ENCODE measurements around the gene SSTR3. TPM values are rescaled to one million over a fixed set of nuclear protein-coding genes. Genes with fewer than 3 reads are reported as not detected.

The SSTR3 gene
- total and polyA plus RNA-seq, 4 donors = 0.19 TPM; not detected in 3

DNA sequence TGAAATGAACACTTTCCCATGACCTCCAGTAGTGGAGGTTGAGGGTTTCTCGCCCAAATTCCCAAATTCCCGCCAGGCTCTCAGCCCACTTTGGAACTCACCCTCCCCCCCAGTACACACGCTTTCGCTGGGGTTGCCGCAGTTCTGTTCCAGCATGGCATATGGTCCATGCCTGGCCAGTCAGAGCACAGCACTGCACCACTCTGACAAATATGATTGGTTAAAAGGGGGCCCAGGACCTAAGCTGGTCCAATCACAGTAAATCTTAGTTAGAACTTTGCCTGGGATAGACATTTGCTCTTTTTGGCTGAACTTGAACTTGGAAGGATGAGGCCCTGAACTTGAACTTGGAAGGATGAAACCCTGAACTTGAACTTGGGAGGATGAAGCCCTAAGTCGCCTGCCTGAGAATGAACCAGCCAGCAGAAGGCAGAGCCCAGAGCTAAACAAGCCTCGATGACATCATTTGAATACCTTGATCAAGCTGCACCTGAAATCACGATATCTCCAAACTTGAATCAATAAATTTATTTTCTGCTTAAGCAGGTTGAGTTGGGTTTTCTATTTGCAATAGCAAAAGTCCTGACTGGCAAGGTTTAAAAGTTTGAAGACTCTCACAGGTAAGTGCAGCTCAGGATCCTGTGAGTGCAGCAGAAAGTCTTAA, 12.6 kb upstream of the SSTR3 start:
- no peaks in the 10 kb centered on the region for H3K27me3 ChIP-seq (ENCODE audit: control insufficient read depth in 4 of 4, insufficient read depth in 4 of 4, low read length in 3 of 4)
- H3K9me3 ChIP-seq (ENCODE audit: control insufficient read depth in 4 of 4, low read length in 3 of 4) = no peaks in the 10 kb centered on the region
- H3K9ac ChIP-seq (ENCODE audit: low read depth in 1 of 2, low read length in 2 of 2) = no peak overlapping the region
- H3K4me1 ChIP-seq (ENCODE audit: control insufficient read depth in 4 of 4, insufficient read depth in 4 of 4, low read length in 3 of 4) = peaks cover 0 to 5% (median 0%) of the 10 kb centered on the region in 4 donors
- 59% methylated on average over 8 of the region's 8 CpGs for WGBS
- H3K36me3 ChIP-seq (ENCODE audit: control insufficient read depth in 4 of 4, insufficient read depth in 3 of 4, low read depth in 1 of 4, low read length in 3 of 4) = no peaks in the 10 kb centered on the region
- DNase-seq (ENCODE audit: low spot score) = no peak
- no peak overlapping the region for H3K27ac ChIP-seq (ENCODE audit: low read depth in 1 of 2, low read length in 2 of 2)
- no peak for TF ChIP-seq TAF1 (conservative IDR thresholded peaks at IDR 0.05)
- TF ChIP-seq RAD21 (IDR thresholded peaks at IDR 0.05) = no peak
- no peak for TF ChIP-seq FOXA2 (IDR thresholded peaks at IDR 0.05)
- no peak for TF ChIP-seq GABPA (IDR thresholded peaks at IDR 0.05 in 1 of 2, conservative IDR thresholded peaks at IDR 0.05 in 1 of 2)
- TF ChIP-seq, protein P1, sequence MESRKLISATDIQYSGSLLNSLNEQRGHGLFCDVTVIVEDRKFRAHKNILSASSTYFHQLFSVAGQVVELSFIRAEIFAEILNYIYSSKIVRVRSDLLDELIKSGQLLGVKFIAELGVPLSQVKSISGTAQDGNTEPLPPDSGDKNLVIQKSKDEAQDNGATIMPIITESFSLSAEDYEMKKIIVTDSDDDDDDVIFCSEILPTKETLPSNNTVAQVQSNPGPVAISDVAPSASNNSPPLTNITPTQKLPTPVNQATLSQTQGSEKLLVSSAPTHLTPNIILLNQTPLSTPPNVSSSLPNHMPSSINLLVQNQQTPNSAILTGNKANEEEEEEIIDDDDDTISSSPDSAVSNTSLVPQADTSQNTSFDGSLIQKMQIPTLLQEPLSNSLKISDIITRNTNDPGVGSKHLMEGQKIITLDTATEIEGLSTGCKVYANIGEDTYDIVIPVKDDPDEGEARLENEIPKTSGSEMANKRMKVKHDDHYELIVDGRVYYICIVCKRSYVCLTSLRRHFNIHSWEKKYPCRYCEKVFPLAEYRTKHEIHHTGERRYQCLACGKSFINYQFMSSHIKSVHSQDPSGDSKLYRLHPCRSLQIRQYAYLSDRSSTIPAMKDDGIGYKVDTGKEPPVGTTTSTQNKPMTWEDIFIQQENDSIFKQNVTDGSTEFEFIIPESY (IDR thresholded peaks at IDR 0.05) = no peak
- TF ChIP-seq FOXA1 (IDR thresholded peaks at IDR 0.05) = no peak
- no peak for TF ChIP-seq EGR1 (IDR thresholded peaks at IDR 0.05; ENCODE audit: low read depth in 2 of 2)
- TF ChIP-seq HNF4G (IDR thresholded peaks at IDR 0.05) = no peak
- H3K4me3 ChIP-seq (ENCODE audit: low read depth in 1 of 3, low read length in 3 of 3) = no peak overlapping the region

DNA sequence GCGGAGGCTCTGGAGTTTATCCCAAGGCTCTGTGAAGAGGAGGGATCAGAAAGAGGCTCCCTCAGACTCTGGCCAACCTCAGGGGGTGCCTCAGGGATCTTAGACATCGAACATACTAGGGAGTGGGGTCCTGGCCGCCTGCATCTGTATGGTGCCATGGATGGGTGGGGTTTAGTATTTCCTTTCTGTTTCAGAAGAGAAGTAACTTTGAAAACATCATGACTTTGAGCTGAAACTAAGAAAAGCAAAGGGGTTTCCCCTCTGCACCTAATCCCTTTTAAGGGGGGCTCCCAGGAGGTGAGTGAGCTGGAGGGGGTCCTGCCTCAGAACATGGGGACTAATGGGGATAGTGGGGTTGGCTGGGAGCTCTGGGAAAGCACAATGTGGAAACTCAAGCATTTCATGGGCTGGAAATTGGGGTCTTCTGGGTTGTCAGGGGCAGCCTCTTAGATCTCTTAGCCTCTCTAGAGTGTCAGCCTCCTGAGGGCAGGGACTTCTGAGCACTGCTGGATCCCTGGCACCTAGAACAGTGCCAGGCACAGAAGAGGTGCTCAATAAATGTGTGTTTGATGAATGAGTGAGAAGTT, 11.8 kb upstream of the SSTR3 start:
- H3K27ac ChIP-seq (ENCODE audit: low read depth in 1 of 2, low read length in 2 of 2) = no peak overlapping the region
- no peaks in the 10 kb centered on the region for H3K36me3 ChIP-seq (ENCODE audit: control insufficient read depth in 4 of 4, insufficient read depth in 3 of 4, low read depth in 1 of 4, low read length in 3 of 4)
- no peak overlapping the region for H3K4me3 ChIP-seq (ENCODE audit: low read depth in 1 of 3, low read length in 3 of 3)
- no peak overlapping the region for H3K9ac ChIP-seq (ENCODE audit: low read depth in 1 of 2, low read length in 2 of 2)
- no peaks in the 10 kb centered on the region for H3K4me1 ChIP-seq (ENCODE audit: control insufficient read depth in 4 of 4, insufficient read depth in 4 of 4, low read length in 3 of 4)
- no peak for DNase-seq (ENCODE audit: low spot score)
- WGBS = 79% methylated on average over 3 of the region's 3 CpGs
- H3K9me3 ChIP-seq (ENCODE audit: control insufficient read depth in 4 of 4, low read length in 3 of 4) = no peaks in the 10 kb centered on the region
- TF ChIP-seq JUND (IDR thresholded peaks at IDR 0.05) (no peak), SP1 (IDR thresholded peaks at IDR 0.05) (no peak)
- TF ChIP-seq, protein P2, sequence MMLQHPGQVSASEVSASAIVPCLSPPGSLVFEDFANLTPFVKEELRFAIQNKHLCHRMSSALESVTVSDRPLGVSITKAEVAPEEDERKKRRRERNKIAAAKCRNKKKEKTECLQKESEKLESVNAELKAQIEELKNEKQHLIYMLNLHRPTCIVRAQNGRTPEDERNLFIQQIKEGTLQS (IDR thresholded peaks at IDR 0.05) = no peak
- no peaks in the 10 kb centered on the region for H3K27me3 ChIP-seq (ENCODE audit: control insufficient read depth in 4 of 4, insufficient read depth in 4 of 4, low read length in 3 of 4)

DNA sequence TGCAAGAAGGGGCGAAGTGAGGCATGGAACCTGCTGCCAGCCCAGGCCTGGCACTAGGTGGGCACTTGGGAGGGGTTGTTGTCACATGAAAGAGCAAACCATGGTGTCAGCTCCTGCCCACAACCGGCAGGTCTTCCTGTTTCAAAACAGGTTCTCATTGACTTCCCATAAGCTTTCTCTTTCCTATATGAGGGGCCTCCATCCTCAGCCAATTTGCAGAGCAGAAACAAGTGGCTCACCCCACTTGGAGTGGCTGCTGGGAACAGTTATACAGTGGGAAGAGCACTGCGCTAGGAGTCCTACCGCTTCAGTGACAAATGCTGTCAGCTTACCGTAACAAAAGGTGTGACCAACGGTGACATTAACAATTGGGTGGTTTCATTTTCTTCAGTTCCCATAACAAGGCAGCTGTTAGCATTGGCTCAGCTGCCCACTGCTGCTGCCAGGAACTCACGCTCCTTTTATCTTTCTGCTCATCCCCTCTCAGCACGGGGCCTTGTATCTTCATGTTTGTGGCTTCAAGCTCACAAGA, 10.2 kb upstream of the SSTR3 start:
- 75% methylated on average over 8 of the region's 8 CpGs for WGBS
- peak overlapping the region; percentile 5 to 21 for H3K27ac ChIP-seq (ENCODE audit: low read depth in 1 of 2, low read length in 2 of 2)

More for the DNA sequence above, 10.2 kb upstream of the SSTR3 start:
- no peak for DNase-seq (ENCODE audit: low spot score)
- no peaks in the 10 kb centered on the region for H3K27me3 ChIP-seq (ENCODE audit: control insufficient read depth in 4 of 4, insufficient read depth in 4 of 4, low read length in 3 of 4)
- H3K9me3 ChIP-seq (ENCODE audit: control insufficient read depth in 4 of 4, low read length in 3 of 4) = no peaks in the 10 kb centered on the region
- no peaks in the 10 kb centered on the region for H3K36me3 ChIP-seq (ENCODE audit: control insufficient read depth in 4 of 4, insufficient read depth in 3 of 4, low read depth in 1 of 4, low read length in 3 of 4)
- no peak overlapping the region for H3K4me3 ChIP-seq (ENCODE audit: low read depth in 1 of 3, low read length in 3 of 3)
- H3K9ac ChIP-seq (ENCODE audit: low read depth in 1 of 2, low read length in 2 of 2) = no peak overlapping the region
- H3K4me1 ChIP-seq (ENCODE audit: control insufficient read depth in 4 of 4, insufficient read depth in 4 of 4, low read length in 3 of 4) = no peaks in the 10 kb centered on the region
- no peak for TF ChIP-seq SP1 (IDR thresholded peaks at IDR 0.05)
- TF ChIP-seq, protein P3, sequence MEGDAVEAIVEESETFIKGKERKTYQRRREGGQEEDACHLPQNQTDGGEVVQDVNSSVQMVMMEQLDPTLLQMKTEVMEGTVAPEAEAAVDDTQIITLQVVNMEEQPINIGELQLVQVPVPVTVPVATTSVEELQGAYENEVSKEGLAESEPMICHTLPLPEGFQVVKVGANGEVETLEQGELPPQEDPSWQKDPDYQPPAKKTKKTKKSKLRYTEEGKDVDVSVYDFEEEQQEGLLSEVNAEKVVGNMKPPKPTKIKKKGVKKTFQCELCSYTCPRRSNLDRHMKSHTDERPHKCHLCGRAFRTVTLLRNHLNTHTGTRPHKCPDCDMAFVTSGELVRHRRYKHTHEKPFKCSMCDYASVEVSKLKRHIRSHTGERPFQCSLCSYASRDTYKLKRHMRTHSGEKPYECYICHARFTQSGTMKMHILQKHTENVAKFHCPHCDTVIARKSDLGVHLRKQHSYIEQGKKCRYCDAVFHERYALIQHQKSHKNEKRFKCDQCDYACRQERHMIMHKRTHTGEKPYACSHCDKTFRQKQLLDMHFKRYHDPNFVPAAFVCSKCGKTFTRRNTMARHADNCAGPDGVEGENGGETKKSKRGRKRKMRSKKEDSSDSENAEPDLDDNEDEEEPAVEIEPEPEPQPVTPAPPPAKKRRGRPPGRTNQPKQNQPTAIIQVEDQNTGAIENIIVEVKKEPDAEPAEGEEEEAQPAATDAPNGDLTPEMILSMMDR (IDR thresholded peaks at IDR 0.05; ENCODE audit: low read depth, low read length, missing input control) = no peak
- no peak for TF ChIP-seq EGR1 (IDR thresholded peaks at IDR 0.05; ENCODE audit: low read depth in 2 of 2)
- TF ChIP-seq HNF4A (conservative IDR thresholded peaks at IDR 0.05) = no peak
- TF ChIP-seq JUND (IDR thresholded peaks at IDR 0.05) = no peak
- no peak for TF ChIP-seq RXRA (IDR thresholded peaks at IDR 0.05)
- TF ChIP-seq FOXA1 (IDR thresholded peaks at IDR 0.05) = no peak
- no peak for TF ChIP-seq GABPA (IDR thresholded peaks at IDR 0.05 in 1 of 2, conservative IDR thresholded peaks at IDR 0.05 in 1 of 2)
- TF ChIP-seq, protein P4, sequence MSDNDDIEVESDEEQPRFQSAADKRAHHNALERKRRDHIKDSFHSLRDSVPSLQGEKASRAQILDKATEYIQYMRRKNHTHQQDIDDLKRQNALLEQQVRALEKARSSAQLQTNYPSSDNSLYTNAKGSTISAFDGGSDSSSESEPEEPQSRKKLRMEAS (IDR thresholded peaks at IDR 0.05) = no peak
- TF ChIP-seq, protein P2 (IDR thresholded peaks at IDR 0.05) = no peak
- TF ChIP-seq HNF4G (IDR thresholded peaks at IDR 0.05) = no peak
- TF ChIP-seq, protein P1 (IDR thresholded peaks at IDR 0.05) = no peak
- no peak for TF ChIP-seq RAD21 (IDR thresholded peaks at IDR 0.05)
- no peak for TF ChIP-seq FOXA2 (IDR thresholded peaks at IDR 0.05)
- TF ChIP-seq YY1 (IDR thresholded peaks at IDR 0.05) = no peak
- no peak for TF ChIP-seq TAF1 (conservative IDR thresholded peaks at IDR 0.05)
- TF ChIP-seq NR2F2 (IDR thresholded peaks at IDR 0.05) = no peak

Measured in liver (tissue), 9 donors.